HepG2 (cell line): ENCODE measurements around the gene CPAMD8. TPM values are rescaled to one million over a fixed set of nuclear protein-coding genes. Genes with fewer than 3 reads are reported as not detected.

Source experiments
- ATAC-seq: fragments of 200-7000 bp; cut with Tn5 transposase; 3 replicates; pipeline ENCODE4 v1.9.1; 2020; ENCODE audit warnings: mild to moderate bottlenecking, moderate library complexity
- BruUV-seq: library from RNA; stranded (reverse); fragments of 400-500 nt; replicated peaks from 2 replicates; lab custom pipeline; 2021; lab: Mats Ljungman, UMichigan
- CTCF ChIA-PET: fragments of 300-600 bp; formaldehyde crosslinking; extraction: SDS; loops from one replicate; lab custom pipeline; 2021; ENCODE audit warnings: low total read pairs, inconsistent platforms, low intra/inter-chr PET ratio; lab: Yijun Ruan, JAX
- POLR2A ChIA-PET: fragments of 350-600 bp; sonication (Branson Sonifier 250); formaldehyde crosslinking; loops from one replicate; lab custom pipeline; 2020; ENCODE audit warnings: antibody characterized with exemption, inconsistent platforms; lab: Yijun Ruan, JAX
- DNase-seq: peaks from one replicate; pipeline ENCODE4 v3.0.0-alpha.2; 2015; ENCODE audit warnings: low spot score
- FAIRE-seq: peaks from 3 replicates; lab custom pipeline; 2011; peaks lifted over from hg19 to GRCh38; lab: Jason Lieb, UNC
- H2AFZ ChIP-seq: one replicate; pipeline ENCODE4 v1.6.1; 2011; ENCODE audit warnings: low read length, inconsistent platforms
- H3K27ac ChIP-seq: fragments of 300-600 bp; 3 replicates; pipeline ENCODE4 v1.8.0; 2011; ENCODE audit warnings: mixed run types, mild to moderate bottlenecking, mixed read lengths, low read length, inconsistent platforms; ENCODE audit not compliant: insufficient read depth; ENCODE audit errors: extremely low read length
- H3K27me3 ChIP-seq, 2 experiments: fragments of 200-600 bp in 1 of 2; 2 replicates in 1 of 2; 3 replicates in 1 of 2; pipeline versions ENCODE4 v1.6.0 to v1.8.0; 2011; ENCODE audit warnings: low read length in 2 of 2, mild to moderate bottlenecking in 2 of 2, moderate library complexity in 2 of 2, inconsistent platforms in 1 of 2; ENCODE audit not compliant: insufficient read depth in 2 of 2, control insufficient read depth in 1 of 2
- H3K36me3 ChIP-seq, 2 experiments: fragments of 200-600 bp in 1 of 2; replicated peaks in 1 of 2; 2 replicates in 1 of 2; 3 replicates in 1 of 2; pipeline versions ENCODE4 v1.5.1 to v1.8.0; 2011; ENCODE audit warnings: low read length in 2 of 2, inconsistent platforms in 1 of 2; ENCODE audit not compliant: insufficient read depth in 2 of 2, control insufficient read depth in 1 of 2
- H3K4me1 ChIP-seq: 2 replicates; pipeline ENCODE4 v1.5.1; 2012; ENCODE audit warnings: low read length, inconsistent platforms; ENCODE audit not compliant: insufficient read depth
- H3K4me2 ChIP-seq: 2 replicates; pipeline ENCODE4 v1.6.0; 2011; ENCODE audit warnings: low read depth, low read length, inconsistent platforms
- H3K4me3 ChIP-seq, 3 experiments: fragments of 200-600 bp in 1 of 3; sonication (generic), shearing (Covaris generic) in 1 of 3; replicated peaks in 1 of 3; 2 replicates each; pipeline ENCODE4 v1.5.1; 2011 to 2016; ENCODE audit warnings: low read length in 3 of 3, inconsistent platforms in 2 of 3, low read depth in 2 of 3, mild to moderate bottlenecking in 2 of 3, control low read depth in 1 of 3, mixed read lengths in 1 of 3; ENCODE audit not compliant: insufficient read depth in 1 of 3
- H3K79me2 ChIP-seq: one replicate; pipeline ENCODE4 v1.6.1; 2011; ENCODE audit warnings: low read length, inconsistent platforms; ENCODE audit not compliant: insufficient read depth
- H3K9ac ChIP-seq: 2 replicates; pipeline ENCODE4 v1.6.0; 2011; ENCODE audit warnings: mild to moderate bottlenecking, low read depth, low read length, inconsistent platforms; ENCODE audit not compliant: insufficient read depth
- H3K9me3 ChIP-seq: 2 replicates; pipeline ENCODE4 v1.5.1; 2012; ENCODE audit warnings: mild to moderate bottlenecking, low read length
- H4K20me1 ChIP-seq: 2 replicates; pipeline ENCODE4 v1.6.0; 2011; ENCODE audit warnings: inconsistent platforms, mild to moderate bottlenecking, low read length, moderate library complexity; ENCODE audit not compliant: insufficient read depth
- DR1 ChIP-seq: sonication (generic); formaldehyde crosslinking; IDR thresholded peaks from 2 replicates; pipeline ENCODE4 v1.8.0; 2021; ENCODE audit warnings: mild to moderate bottlenecking, missing genetic modification reagents, inconsistent platforms
- HIVEP1 ChIP-seq: sonication (generic); formaldehyde crosslinking; IDR thresholded peaks from 2 replicates; pipeline ENCODE4 v1.4.0; 2020; ENCODE audit warnings: mild to moderate bottlenecking, missing genetic modification reagents
- TFAP4 ChIP-seq: sonication (generic); IDR thresholded peaks from 2 replicates; pipeline ENCODE4 v1.6.1; 2016; ENCODE audit warnings: low read depth, borderline replicate concordance
- ZBTB10 ChIP-seq: sonication (generic); formaldehyde crosslinking; IDR thresholded peaks from 2 replicates; pipeline ENCODE4 v1.4.0; 2020; ENCODE audit warnings: missing genetic modification reagents, borderline replicate concordance
- ZFY ChIP-seq: sonication (generic); formaldehyde crosslinking; IDR thresholded peaks from 2 replicates; pipeline ENCODE4 v1.4.0; 2020; ENCODE audit warnings: missing genetic modification reagents
- ZNF563 ChIP-seq: sonication (generic); formaldehyde crosslinking; IDR thresholded peaks from 2 replicates; pipeline ENCODE4 v1.8.0; 2022; ENCODE audit warnings: mild to moderate bottlenecking, moderate library complexity, missing genetic modification reagents
- WGBS: methylation state at CpG from one replicate; pipeline ENCODE4 v1.1.6; 2017; ENCODE audit warnings: low lambda C conversion rate; 5-methylcytosine and 5-hydroxymethylcytosine counted together
- in situ Hi-C: cut with HindIII; loops from 2 replicates; pipeline ENCODE4 v1.10.0; 2017; ENCODE audit warnings: low pct_unique_long_range_greater_than_20kb; ENCODE audit not compliant: extremely low pct_ligation_motif_present
- intact Hi-C: fragments of 100-400 bp; cut with micrococcal nuclease; formaldehyde crosslinking; loops from one replicate; pipeline ENCODE4 v1.10.0; 2022; ENCODE audit not compliant: unreplicated experiment
- polyA plus RNA-seq, 8 experiments: library from polyadenylated mRNA; depleted of rRNA in 3 of 8; stranded (reverse) in 7 of 8; unstranded in 1 of 8; fragments of >200 nt; fragmentation: Illumina TruSeq in 4 of 8; extraction: Trizol in 4 of 8; gene quantifications; 2 replicates each; pipeline versions ENCODE4 v1.2.1 to v1.2.3, GENCODE V29; 2011 to 2016; ENCODE audit warnings: low read depth in 4 of 8, missing spikeins in 1 of 8, mixed read lengths in 1 of 8; ENCODE audit not compliant: insufficient read depth in 1 of 8
- total RNA-seq, 5 experiments: library from RNA; depleted of rRNA; stranded (reverse); fragments of >200 nt; fragmentation: Illumina TruSeq; extraction: Trizol; gene quantifications; 2 replicates each; pipeline ENCODE4 v1.2.3, GENCODE V29; 2016; ENCODE audit warnings: low read depth in 1 of 5

The CPAMD8 gene
- total and polyA plus RNA-seq, 2 of the 13 experiments (the other 11 are each of a cell fraction or from before 2014, with no cell fraction given) = 0.29 to 0.34 TPM

- no peaks in the 10 kb centered on the region for H3K9me3 ChIP-seq
- ChIA-PET POLR2A (no interaction called here), CTCF (no interaction called here)
- ATAC-seq (no peak), FAIRE-seq (no peak), DNase-seq (no peak)
- peaks cover 8% of the 10 kb centered on the region; the same call in 1 of the 2 replicates for H3K4me1 ChIP-seq
- intact Hi-C loops = no loop called here
- H3K79me2 ChIP-seq = no peaks in the 10 kb centered on the region
- TF ChIP-seq ZNF563 (CRISPR knock-in tag) (no peak), ZFY (no peak), DR1 (CRISPR knock-in tag) (no peak), TFAP4 (no peak), ZBTB10 (CRISPR knock-in tag) (no peak), HIVEP1 (CRISPR knock-in tag) (no peak)
- H2AFZ ChIP-seq = no peak overlapping the region
- no peaks in the 10 kb centered on the region for H3K36me3 ChIP-seq
- no peaks in the 10 kb centered on the region for H4K20me1 ChIP-seq
- in situ Hi-C loops = no loop called here
- 35% methylated on average over 4 of the region's 4 CpGs for WGBS
- no peak overlapping the region for H3K4me2 ChIP-seq
- H3K27me3 ChIP-seq = peaks cover 2 to 16% of the 10 kb centered on the region in 2 experiments; a peak in 2 of 5 replicates
- H3K27ac ChIP-seq = no peak overlapping the region
- H3K4me3 ChIP-seq = no peak overlapping the region
- no TSS peak for BruUV-seq
- no peak overlapping the region for H3K9ac ChIP-seq
These were observed 10.0 kb upstream of the CPAMD8 start for GRCh38 chr19:17036640-17037039.
